ENCODE data around the gene C1orf105.

Gene C1orf105

GRCh38 chr1:172460887-172461315 is 40.4 kb downstream of the C1orf105 start:
- DNase-seq, result no peak

GRCh38 chr1:172465617-172466016 is 45.1 kb downstream of the C1orf105 start:
- DNase-seq, result no peak

- DNase-seq, result no peak
These were observed 46.4 kb downstream of the C1orf105 start for GRCh38 chr1:172466795-172467407.

- no peak for DNase-seq
These were observed 47.0 kb downstream of the C1orf105 start for GRCh38 chr1:172467446-172467845.

GRCh38 chr1:172468296-172468695 is 47.8 kb downstream of the C1orf105 start:
- no peak for DNase-seq

- DNase-seq, result no peak
These were observed 49.2 kb downstream of the C1orf105 start for GRCh38 chr1:172469717-172470116.

GRCh38 chr1:172470149-172470548 is 49.7 kb downstream of the C1orf105 start:
- no peak for DNase-seq

GRCh38 chr1:172471666-172472065 is 51.2 kb downstream of the C1orf105 start:
- no peak for DNase-seq

- DNase-seq, result no peak
These were observed 52.0 kb downstream of the C1orf105 start for GRCh38 chr1:172472495-172472894.

GRCh38 chr1:172473302-172473701 is 52.8 kb downstream of the C1orf105 start:
- no peak for DNase-seq

- no peak for DNase-seq
These were observed 53.4 kb downstream of the C1orf105 start for GRCh38 chr1:172473842-172474241.

GRCh38 chr1:172476218-172476811 is 55.8 kb downstream of the C1orf105 start:
- DNase-seq, result no peak

GRCh38 chr1:172477216-172477615 is 56.7 kb downstream of the C1orf105 start:
- DNase-seq, result no peak

- no peak for DNase-seq
These were observed 57.3 kb downstream of the C1orf105 start for GRCh38 chr1:172477741-172478140.

GRCh38 chr1:172478485-172478884 is 58.0 kb downstream of the C1orf105 start:
- no peak for DNase-seq

- DNase-seq, result no peak
These were observed 59.9 kb downstream of the C1orf105 start for GRCh38 chr1:172480431-172480830.

GRCh38 chr1:172482044-172482443 is 61.6 kb downstream of the C1orf105 start:
- no peak for DNase-seq

GRCh38 chr1:172483448-172483847 is 63.0 kb downstream of the C1orf105 start:
- no peak for DNase-seq

- no peak for DNase-seq
These were observed 63.8 kb downstream of the C1orf105 start for GRCh38 chr1:172484252-172484651.

GRCh38 chr1:172485626-172486025 is 65.1 kb downstream of the C1orf105 start:
- no peak for DNase-seq

GRCh38 chr1:172486805-172487454 is 66.4 kb downstream of the C1orf105 start:
- DNase-seq, result no peak

- no peak for DNase-seq
These were observed 67.1 kb downstream of the C1orf105 start for GRCh38 chr1:172487550-172487949.

GRCh38 chr1:172488393-172488792 is 67.9 kb downstream of the C1orf105 start:
- no peak for DNase-seq

GRCh38 chr1:172489847-172490246 is 69.4 kb downstream of the C1orf105 start:
- no peak for DNase-seq
